PC-3 (cell line): Measurements from ENCODE around the gene LBX2. TPM values are rescaled to one million over a fixed set of nuclear protein-coding genes. Genes with fewer than 3 reads are reported as not detected.

Experiments used
- ATAC-seq: fragments of 200-7000 bp; cut with Tn5 transposase; 2 replicates; pipeline ENCODE4 v1.9.1; 2020; ENCODE audit warnings: mild to moderate bottlenecking, moderate library complexity
- BruUV-seq: library from RNA; stranded (reverse); fragments of 400-500 nt; replicated peaks from 2 replicates; lab custom pipeline; 2021; lab: Mats Ljungman, UMichigan
- CTCF ChIA-PET: fragments of 300-600 bp; sonication (Branson Sonifier 250); formaldehyde crosslinking; loops from one replicate; lab custom pipeline; 2022; ENCODE audit warnings: antibody characterized with exemption; lab: Charles Lee
- POLR2A ChIA-PET: fragments of 300-600 bp; sonication (Branson Sonifier 250); formaldehyde crosslinking; loops from one replicate; lab custom pipeline; 2022; ENCODE audit warnings: antibody characterized with exemption; ENCODE audit not compliant: unreplicated experiment; lab: Charles Lee
- DNase-seq: peaks from one replicate; pipeline ENCODE4 v3.0.0-alpha.2; 2015
- H2AFZ ChIP-seq: fragments of 300-600 bp; sonication (generic); 2 replicates; pipeline ENCODE4 v1.6.0; 2016; ENCODE audit warnings: antibody characterized with exemption, low read length
- H3F3A ChIP-seq: fragments of 300-600 bp; sonication (generic); one replicate; pipeline ENCODE4 v1.6.0; 2017; ENCODE audit warnings: antibody characterized with exemption, low read length, control low read depth, mild to moderate bottlenecking; ENCODE audit not compliant: unreplicated experiment
- H3K27ac ChIP-seq: fragments of 300-600 bp; sonication (generic); 2 replicates; pipeline ENCODE4 v1.5.1; 2016; ENCODE audit warnings: mild to moderate bottlenecking, low read length
- H3K27me3 ChIP-seq: fragments of 300-600 bp; sonication (generic); 2 replicates; pipeline ENCODE4 v1.6.1; 2016; ENCODE audit warnings: low read length, mixed read lengths
- H3K36me3 ChIP-seq: fragments of 300-600 bp; sonication (generic); 2 replicates; pipeline ENCODE4 v1.6.1; 2016; ENCODE audit warnings: low read depth, mixed run types, low read length, mixed read lengths
- H3K4me1 ChIP-seq: fragments of 300-600 bp; sonication (generic); 2 replicates; pipeline ENCODE4 v1.5.1; 2016; ENCODE audit warnings: low read length; ENCODE audit not compliant: insufficient read depth
- H3K4me2 ChIP-seq: fragments of 300-600 bp; sonication (generic); 2 replicates; pipeline ENCODE4 v1.6.0; 2016; ENCODE audit warnings: low read length
- H3K4me3 ChIP-seq: fragments of 300-600 bp; sonication (generic); 2 replicates; pipeline ENCODE4 v1.5.1; 2016; ENCODE audit warnings: mild to moderate bottlenecking, low read length, mixed read lengths
- H3K79me2 ChIP-seq: fragments of 300-600 bp; sonication (generic); 2 replicates; pipeline ENCODE4 v1.6.1; 2017; ENCODE audit warnings: low read length, mixed read lengths
- H3K9ac ChIP-seq: fragments of 300-600 bp; sonication (generic); 2 replicates; pipeline ENCODE4 v1.6.0; 2016; ENCODE audit warnings: mild to moderate bottlenecking, low read length
- H3K9me2 ChIP-seq: fragments of 300-600 bp; sonication (generic); replicated peaks from 2 replicates; pipeline ENCODE4 v1.6.1; 2016; ENCODE audit warnings: mixed run types, low read length, mixed read lengths
- H3K9me3 ChIP-seq: fragments of 300-600 bp; sonication (generic); 2 replicates; pipeline ENCODE4 v1.6.1; 2016; ENCODE audit warnings: low read length, mixed read lengths
- H4K20me1 ChIP-seq: fragments of 300-600 bp; sonication (generic); 2 replicates; pipeline ENCODE4 v1.6.1; 2016; ENCODE audit warnings: low read length, mixed read lengths
- CTCF ChIP-seq: fragments of 300-600 bp; sonication (generic); conservative IDR thresholded peaks from 2 replicates; pipeline ENCODE4 v1.5.1; 2017; ENCODE audit warnings: antibody characterized with exemption, low read depth, mild to moderate bottlenecking, low read length
- EZH2 ChIP-seq: fragments of 300-600 bp; sonication (generic); IDR thresholded peaks from one replicate; pipeline ENCODE4 v1.6.1; 2017; ENCODE audit warnings: antibody characterized with exemption, mild to moderate bottlenecking, low read length; ENCODE audit not compliant: unreplicated experiment
- EZH2phosphoT487 ChIP-seq: fragments of 300-600 bp; sonication (generic); IDR thresholded peaks from 2 replicates; pipeline ENCODE4 v1.6.1; 2018; ENCODE audit warnings: mild to moderate bottlenecking, antibody characterized with exemption, low read length, borderline replicate concordance
- intact Hi-C: fragments of 100-400 bp; cut with micrococcal nuclease; formaldehyde crosslinking; loops from 2 replicates; pipeline ENCODE4 v1.9.0; 2023
- total RNA-seq: library from RNA; depleted of rRNA; stranded (reverse); fragments of >200 nt; gene quantifications from 2 replicates; pipeline ENCODE4 v1.2.3, GENCODE V29; 2014

The LBX2 gene
- total RNA-seq, 1 experiment from 2014 or later = not detected

- Histone ChIP-seq H3K27me3 (no peaks in the 10 kb centered on the region), H3K79me2 (peaks cover 22% of the 10 kb centered on the region), H3F3A (no peaks in the 10 kb centered on the region), H3K9me2 (no peaks in the 10 kb centered on the region), H3K4me3 (no peak overlapping the region), H3K9me3 (no peaks in the 10 kb centered on the region), H3K4me2 (no peak overlapping the region), H4K20me1 (no peaks in the 10 kb centered on the region), H3K36me3 (peaks cover 7% of the 10 kb centered on the region), H3K9ac (no peak overlapping the region), H3K4me1 (peaks cover 32% of the 10 kb centered on the region), H3K27ac (no peak overlapping the region), H2AFZ (no peak overlapping the region)
- ATAC-seq = no peak
- intact Hi-C loops = no loop called here
- DNase-seq = no peak
- ChIA-PET POLR2A (no interaction called here), CTCF (no interaction called here)
- BruUV-seq = no TSS peak
- TF ChIP-seq CTCF = no peak
- TF ChIP-seq EZH2 = no peak
- TF ChIP-seq EZH2phosphoT487 = no peak
Observed at GRCh38 chr2:74502147-74502719, 2.8 kb upstream of the LBX2 start.

- no peak for ATAC-seq
- Histone ChIP-seq H3K9ac (no peak overlapping the region), H3K9me3 (no peaks in the 10 kb centered on the region), H2AFZ (no peak overlapping the region), H3K4me3 (no peak overlapping the region), H3F3A (no peaks in the 10 kb centered on the region), H4K20me1 (no peaks in the 10 kb centered on the region), H3K79me2 (peaks cover 14% of the 10 kb centered on the region), H3K9me2 (no peaks in the 10 kb centered on the region), H3K36me3 (peaks cover 7% of the 10 kb centered on the region), H3K4me1 (peaks cover 29% of the 10 kb centered on the region), H3K27ac (no peak overlapping the region), H3K4me2 (no peak overlapping the region), H3K27me3 (no peaks in the 10 kb centered on the region)
- DNase-seq = no peak
- intact Hi-C loops = no loop called here
- ChIA-PET CTCF (no interaction called here), POLR2A (no interaction called here)
- TF ChIP-seq EZH2 = no peak
- TF ChIP-seq CTCF = no peak
- TF ChIP-seq EZH2phosphoT487 = no peak
- no TSS peak for BruUV-seq
Observed at GRCh38 chr2:74501335-74502071, 2.1 kb upstream of the LBX2 start.

DNA sequence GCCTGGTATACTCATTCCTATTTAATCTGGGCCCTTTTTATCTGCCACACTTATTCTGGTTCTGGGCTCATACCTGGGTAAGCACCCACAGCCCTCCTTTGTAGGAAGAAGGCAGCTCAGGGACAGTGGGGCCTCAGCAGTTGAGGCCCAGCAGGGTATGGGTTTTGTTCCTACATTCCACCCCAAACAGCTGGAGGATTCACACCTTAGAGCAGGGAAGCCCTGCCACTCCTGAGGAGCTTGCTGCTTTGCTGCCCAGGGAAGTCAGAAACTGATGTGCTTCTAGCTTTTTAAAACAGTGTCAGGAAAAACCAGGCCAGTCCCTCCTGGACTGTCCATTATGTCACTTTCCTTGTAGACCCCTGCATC is 1.2 kb upstream of the LBX2 start:
- TF ChIP-seq EZH2phosphoT487 = no peak
- Histone ChIP-seq H3K9me2 (no peaks in the 10 kb centered on the region), H3K36me3 (peaks cover 7% of the 10 kb centered on the region), H3K4me1 (peaks cover 23% of the 10 kb centered on the region), H3K27ac (no peak overlapping the region), H3K9ac (no peak overlapping the region), H3K4me2 (no peak overlapping the region), H3F3A (no peaks in the 10 kb centered on the region), H3K9me3 (no peaks in the 10 kb centered on the region), H4K20me1 (no peaks in the 10 kb centered on the region), H3K4me3 (no peak overlapping the region), H2AFZ (no peak overlapping the region), H3K27me3 (no peaks in the 10 kb centered on the region), H3K79me2 (peaks cover 5% of the 10 kb centered on the region)
- ATAC-seq (no peak), DNase-seq (no peak)
- intact Hi-C loops = no loop called here
- BruUV-seq = no TSS peak
- POLR2A ChIA-PET = no interaction called here
- CTCF ChIA-PET = no interaction called here
